Heart left ventricle (tissue), 13 donors: Measurements from ENCODE around the gene ANKRD63.

Experiments
- POLR2A ChIP-seq, 2 donors: fragments of 450-650 bp; IDR thresholded peaks; one replicate each; pipeline ENCODE4 v1.6.1; 2017; ENCODE audit warnings: antibody characterized with exemption in 2 of 2, mild to moderate bottlenecking in 2 of 2, moderate library complexity in 2 of 2
- TF ChIP-seq, protein P1 (sequence below), 12 donors: fragments of 200-600 bp; sonication (generic) in 4 of 12; IDR thresholded peaks; one replicate each; pipeline versions ENCODE4 v1.5.0 to v1.8.0; 2018 to 2022; ENCODE audit warnings: antibody characterized with exemption in 12 of 12, mild to moderate bottlenecking in 5 of 12
- donor health status: ischemic (EF 13 %, LVEDD 7.1; RV severe dilation, severe dysfunction).
- donor health status: DM: no; HTN: yes; CAD: no.
- donor health status: DM: no; HTN: no; CAD: no.
- donor health status: ischemic (EF 25% LVEDD 6.9; RV normal size, moderate dysfunction).
- donor health status: ischemic (EF 25% LVEDD 5.7; RV mildly dilated, moderate dysfunction).
- donor health status: ischemic (EF 35%, LVEDD 5.7; RV mildly dilated, moderate dysfunction).
- donor health status: nonischemic (EF 11% LVEDD 7.7; RV severe dilation, severe dysfunction).
- donor health status: DM: yes; HTN: yes; CAD: no.
- donor health status: PGD.
- donor health status: ischemic (EF 29% LVEDD 5.4; RV normal size, mild dysfunction).
- donor health status: nonischemic (EF 23%, LVEDD 6.1; RV moderate dilation, normal function).

DNA sequence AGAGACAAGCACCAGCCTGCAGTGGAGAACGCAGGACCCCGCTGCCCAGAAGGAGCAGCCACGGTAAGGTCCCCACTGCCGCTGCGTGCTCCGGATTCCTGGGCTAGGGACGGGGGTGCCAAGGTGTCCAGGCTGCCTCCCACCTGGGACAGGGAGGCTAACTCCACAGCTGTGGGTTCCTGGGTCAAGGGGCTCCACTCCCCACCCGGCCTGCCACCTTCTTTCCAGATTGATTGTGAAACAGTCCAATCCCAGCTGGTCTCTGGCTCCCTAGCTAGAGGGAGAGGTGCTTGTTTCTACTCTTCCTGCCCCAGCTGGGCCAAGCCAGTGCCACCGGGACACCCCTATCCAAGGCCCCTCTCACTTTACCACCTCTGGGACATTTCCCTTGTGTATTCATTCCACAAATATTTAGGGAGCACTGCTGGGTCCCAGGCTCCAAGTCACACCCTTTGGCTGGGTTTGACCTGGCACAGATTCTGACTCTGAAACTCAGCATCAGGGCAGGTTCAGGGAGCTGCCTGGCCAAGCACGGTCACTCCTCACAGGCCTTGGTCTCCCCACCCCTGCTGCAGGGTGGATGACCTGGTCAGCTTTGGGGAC, 42.1 kb downstream of the ANKRD63 start:
- TF ChIP-seq, protein P1, sequence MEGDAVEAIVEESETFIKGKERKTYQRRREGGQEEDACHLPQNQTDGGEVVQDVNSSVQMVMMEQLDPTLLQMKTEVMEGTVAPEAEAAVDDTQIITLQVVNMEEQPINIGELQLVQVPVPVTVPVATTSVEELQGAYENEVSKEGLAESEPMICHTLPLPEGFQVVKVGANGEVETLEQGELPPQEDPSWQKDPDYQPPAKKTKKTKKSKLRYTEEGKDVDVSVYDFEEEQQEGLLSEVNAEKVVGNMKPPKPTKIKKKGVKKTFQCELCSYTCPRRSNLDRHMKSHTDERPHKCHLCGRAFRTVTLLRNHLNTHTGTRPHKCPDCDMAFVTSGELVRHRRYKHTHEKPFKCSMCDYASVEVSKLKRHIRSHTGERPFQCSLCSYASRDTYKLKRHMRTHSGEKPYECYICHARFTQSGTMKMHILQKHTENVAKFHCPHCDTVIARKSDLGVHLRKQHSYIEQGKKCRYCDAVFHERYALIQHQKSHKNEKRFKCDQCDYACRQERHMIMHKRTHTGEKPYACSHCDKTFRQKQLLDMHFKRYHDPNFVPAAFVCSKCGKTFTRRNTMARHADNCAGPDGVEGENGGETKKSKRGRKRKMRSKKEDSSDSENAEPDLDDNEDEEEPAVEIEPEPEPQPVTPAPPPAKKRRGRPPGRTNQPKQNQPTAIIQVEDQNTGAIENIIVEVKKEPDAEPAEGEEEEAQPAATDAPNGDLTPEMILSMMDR (IDR thresholded peaks at IDR 0.05): no peak
- no peak for TF ChIP-seq POLR2A (IDR thresholded peaks at IDR 0.05)
